Stimulated activated naive CD4-positive, alpha-beta T cell (primary cell): ENCODE measurements around the gene SUGP1.

Experiments used
- DNase-seq, 6 experiments: peaks; one replicate each; lab custom pipeline; 2025; lab: John Stamatoyannopoulos, UW

Gene SUGP1

GRCh38 chr19:19341026-19341425 lies 20.7 kb upstream of the SUGP1 start:
- no peak for DNase-seq

GRCh38 chr19:19338082-19338481 lies 17.8 kb upstream of the SUGP1 start:
- no peak for DNase-seq

DNA sequence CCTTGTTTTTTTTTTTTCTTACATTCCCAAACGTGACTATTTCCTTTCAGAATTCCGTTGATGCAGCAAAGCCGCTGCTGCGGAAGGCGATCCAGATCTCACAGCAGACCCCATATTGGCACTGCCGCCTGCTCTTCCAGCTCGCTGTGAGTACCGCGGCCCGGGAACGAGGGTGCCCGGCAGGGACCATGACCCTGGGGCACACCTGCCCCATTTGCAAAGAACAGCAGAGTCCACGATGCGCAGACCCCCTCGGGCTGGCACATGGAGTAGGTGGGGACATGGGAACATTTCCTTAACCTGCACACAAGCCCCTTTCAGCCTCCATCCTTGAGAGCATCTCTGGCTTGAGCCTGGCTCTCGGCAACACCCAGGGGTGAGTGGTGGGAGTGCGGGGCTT lies 16.8 kb upstream of the SUGP1 start:
- no peak for DNase-seq

DNA sequence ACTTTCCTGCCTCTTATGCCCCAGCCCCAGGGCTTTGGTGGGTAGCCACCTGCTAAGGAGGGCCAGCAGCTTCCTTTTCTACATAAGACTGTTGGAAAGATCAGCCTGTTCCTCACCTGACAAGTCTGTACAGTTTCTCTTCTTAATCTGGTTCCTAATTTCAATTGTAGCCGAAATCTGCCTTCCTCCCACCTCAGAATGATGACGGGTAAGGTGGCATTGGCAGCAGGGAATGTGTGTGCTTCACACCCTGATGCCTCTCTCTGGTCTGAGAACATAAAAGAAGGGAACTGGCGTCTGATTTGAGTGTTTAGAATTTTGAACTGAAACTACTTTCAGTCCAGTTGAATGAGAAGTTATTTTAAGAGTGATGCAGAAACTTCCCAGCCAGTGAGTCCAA lies 16.3 kb upstream of the SUGP1 start:
- DNase-seq = no peak

GRCh38 chr19:19335408-19336158 lies 15.3 kb upstream of the SUGP1 start:
- no peak for DNase-seq

DNA sequence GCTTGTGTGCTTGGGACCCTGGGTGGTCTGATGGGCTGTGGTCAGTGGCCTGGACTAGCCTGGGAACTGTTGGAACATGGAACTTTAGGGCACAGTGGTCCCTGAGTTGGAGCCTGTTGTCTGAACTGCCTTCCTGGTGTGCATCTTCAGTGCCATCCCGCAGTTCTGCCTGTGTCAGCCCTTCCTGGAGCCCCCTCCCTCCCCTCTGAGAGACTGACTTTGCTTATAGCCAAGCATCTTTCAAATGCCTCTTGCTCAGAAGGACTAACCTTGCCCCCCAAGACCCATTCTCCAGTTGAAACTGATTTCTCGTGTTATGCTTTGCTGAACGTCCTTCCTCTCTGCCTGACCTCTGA lies 14.7 kb upstream of the SUGP1 start:
- DNase-seq = no peak

GRCh38 chr19:19334063-19334988 lies 14.0 kb upstream of the SUGP1 start:
- DNase-seq = no peak

DNA sequence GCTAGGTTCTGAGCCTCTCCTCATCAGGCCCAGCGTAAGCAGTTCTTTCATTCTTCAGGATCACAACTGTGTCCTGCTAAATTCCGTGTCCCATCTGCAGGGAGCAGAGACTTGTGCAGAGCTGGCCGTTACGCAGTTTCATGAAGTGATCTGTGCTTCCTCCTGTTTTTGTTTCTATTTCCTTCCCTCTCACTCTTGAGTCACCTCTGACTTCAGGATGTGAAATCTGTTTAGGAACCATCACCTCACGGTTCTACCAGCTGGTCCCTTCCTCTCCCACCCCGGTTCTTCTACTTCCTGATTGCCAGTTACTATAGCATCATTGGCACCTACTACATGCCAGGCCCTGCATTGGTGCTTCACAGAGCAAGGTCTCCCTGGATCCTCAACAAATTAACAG lies 8.8 kb upstream of the SUGP1 start:
- no peak for DNase-seq

DNA sequence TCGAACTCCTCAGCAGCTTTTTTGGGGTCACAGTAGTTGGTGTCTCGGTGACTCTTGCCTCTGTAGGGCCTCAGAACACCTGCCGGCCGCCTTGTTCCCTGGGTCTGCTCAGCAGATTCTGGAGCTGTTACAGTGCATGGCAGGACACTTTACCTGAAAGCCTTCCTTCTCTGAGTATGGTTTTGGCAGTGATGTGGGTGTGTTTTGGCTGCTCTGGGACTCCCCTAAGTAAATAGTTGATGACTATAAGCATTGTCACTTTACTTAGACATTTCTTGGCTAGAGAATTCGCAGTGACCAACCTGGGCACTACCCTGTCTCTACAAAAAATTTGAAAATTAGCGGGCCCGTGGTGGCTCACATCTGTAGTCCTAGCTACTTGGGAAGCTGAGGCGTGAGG lies 7.4 kb upstream of the SUGP1 start:
- DNase-seq = no peak

- DNase-seq = no peak
Measured at GRCh38 chr19:19324059-19324770, 3.9 kb upstream of the SUGP1 start.

GRCh38 chr19:19321141-19321577 lies 850 bp upstream of the SUGP1 start:
- peak in 2 of 6 experiments; percentile 22 to 45 for DNase-seq

DNA sequence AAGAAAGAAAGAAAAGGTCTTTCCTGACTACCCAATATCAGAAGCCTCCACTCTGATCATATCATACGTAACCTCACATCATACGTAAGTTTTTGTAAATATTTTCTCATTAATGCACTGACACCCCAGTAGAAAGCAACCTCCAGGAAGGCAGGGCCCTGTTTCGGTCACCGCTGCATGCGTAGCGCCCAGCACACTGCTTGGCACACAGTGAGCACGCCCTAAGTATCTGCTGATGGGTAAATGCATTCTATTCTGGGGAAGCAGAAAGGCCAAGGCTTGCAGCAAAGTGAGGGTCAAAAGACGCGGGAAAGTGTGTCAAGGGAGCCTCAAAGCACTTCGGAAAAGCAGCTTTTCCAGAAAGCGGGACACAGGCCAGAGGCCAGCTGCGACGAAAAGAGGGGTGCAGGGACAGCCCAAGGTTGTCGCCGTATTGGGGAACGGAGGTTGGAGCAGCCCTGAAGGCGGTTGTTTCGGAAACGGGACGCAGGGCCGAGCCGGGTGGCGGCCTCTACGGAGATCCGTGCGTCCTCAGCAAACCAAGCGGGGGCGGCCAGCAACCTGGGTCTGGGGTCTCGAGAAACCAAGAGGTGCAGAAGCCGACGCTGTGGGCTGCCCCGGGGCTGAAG lies 463 bp downstream of the SUGP1 start:
- no peak for DNase-seq

DNA sequence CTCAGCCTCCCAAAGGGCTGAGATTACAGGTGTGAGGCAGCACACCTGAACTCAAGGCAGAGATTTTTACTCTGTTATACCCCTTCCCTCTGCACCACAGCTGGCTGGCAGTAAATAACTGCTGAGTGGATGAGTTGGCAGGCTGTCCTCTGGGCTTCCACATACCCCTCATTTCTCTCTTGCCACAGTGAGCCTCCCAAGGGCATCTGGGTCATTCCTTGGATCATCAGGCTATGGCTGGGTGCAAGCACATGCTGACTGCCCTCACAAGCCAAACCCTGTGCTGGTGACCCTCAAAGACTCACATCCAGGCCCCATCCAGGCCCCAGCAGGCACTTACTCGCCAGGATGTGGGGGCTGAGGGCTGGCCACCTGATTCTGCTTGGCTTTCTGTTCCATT lies 4.2 kb downstream of the SUGP1 start:
- no peak for DNase-seq

DNA sequence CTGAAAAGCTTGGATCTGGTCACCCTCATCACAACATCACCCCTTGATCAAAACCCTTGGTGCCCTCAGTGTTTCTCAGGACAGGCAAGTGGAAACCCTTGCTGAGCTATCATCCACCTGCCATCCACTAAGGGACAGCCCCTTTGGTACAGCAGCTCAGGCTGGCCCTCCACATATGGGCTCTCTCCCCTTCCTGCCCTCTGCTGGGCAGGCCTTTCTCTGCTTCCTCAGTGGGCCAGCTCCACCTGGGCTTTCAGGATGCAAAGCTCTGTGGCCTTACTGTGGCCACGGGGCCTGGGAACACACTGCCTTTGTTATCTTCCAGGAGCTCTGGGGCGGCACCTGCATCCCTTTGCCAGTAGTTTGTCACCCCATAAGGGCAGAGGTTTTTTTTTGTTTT lies 4.9 kb downstream of the SUGP1 start:
- no peak for DNase-seq

DNA sequence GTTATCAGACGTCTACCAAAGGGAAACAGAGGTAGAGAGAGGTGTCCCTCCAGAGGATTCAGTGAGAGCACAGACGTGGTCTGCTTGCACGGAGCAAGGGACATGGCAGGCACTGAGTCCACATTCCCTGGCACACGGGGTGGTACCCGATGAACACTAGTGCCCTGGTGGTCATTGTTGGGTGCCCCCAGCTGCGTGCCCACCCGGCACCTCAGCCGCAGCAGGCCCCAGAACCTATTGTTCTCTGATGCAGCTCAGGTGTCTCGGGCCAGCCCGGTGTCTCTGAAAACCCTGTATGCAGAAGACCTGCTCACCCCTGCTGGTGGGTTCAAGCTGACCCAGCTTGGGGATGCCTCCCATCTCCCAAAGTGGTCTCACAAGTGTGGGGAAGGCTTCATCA lies 11.9 kb downstream of the SUGP1 start:
- DNase-seq = no peak

- DNase-seq = no peak
Measured at GRCh38 chr19:19306191-19306590, 14.1 kb downstream of the SUGP1 start.

DNA sequence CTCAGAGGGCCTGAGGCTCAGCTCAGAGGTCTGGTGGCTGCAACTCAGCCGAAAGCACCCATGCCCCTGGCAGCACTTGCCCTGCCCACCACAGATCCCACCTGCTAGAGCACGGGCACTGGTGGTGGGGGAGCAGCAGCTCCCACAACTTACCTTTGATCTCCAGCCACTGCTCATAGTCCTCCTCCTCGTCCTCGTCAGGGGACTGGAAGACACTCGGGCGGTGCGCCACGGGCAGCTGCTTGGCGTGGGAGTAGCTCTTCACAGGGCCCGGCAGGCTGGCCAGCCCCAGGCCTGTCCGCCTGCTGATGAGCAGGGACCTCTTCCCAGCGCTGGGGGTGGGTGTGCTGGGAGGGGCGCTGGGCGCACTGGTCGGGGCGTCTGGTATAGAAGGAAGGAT lies 14.6 kb downstream of the SUGP1 start:
- no peak for DNase-seq

DNA sequence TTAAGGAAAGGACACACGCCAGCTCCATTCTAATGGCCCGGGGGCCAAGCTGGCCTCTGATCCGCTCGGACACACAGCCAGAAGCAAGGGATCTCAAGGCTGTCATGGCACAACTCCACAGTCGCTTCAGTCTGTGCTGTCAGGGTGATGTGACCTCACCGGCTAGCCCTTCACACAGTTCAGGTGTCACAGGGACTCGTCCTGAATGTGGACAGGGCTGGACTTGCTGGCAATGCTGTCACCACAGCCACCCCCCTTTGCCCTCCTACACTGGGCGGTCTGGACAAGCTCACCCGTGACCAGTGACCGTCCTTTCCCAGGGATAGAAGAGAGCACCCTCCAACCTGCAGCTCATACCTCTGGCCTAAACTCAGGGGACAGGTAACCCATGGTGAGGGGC lies 15.2 kb downstream of the SUGP1 start:
- DNase-seq = no peak

GRCh38 chr19:19304186-19304965 lies 15.9 kb downstream of the SUGP1 start:
- DNase-seq = no peak

DNA sequence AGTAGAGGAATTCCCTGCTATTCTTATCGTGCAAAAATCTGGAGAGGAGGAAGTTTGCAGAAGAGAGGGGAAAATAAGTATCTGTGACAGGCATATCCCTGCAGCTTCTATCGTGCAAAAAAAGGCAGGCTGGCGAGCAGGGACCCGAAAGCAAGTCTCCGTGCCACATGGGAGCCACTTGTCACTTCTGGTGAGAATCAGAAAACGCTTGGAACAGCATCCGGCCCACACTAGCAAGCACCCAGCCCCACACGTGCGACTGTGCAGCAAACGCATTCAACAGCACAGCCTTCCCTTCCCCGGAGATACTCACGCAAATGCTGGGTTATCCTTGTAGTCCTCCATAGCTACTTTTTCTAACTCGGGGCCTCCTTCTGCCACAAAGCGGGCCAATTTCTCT lies 16.9 kb downstream of the SUGP1 start:
- DNase-seq = no peak

- DNase-seq = no peak
Measured at GRCh38 chr19:19300613-19301012, 19.7 kb downstream of the SUGP1 start.
